Measurements from ENCODE around the gene TNRC6C.
"Not testable (repeated sequence)": the region's sequence is repeated elsewhere in the genome, so short reads cannot be mapped to it uniquely, and the experiment has no call there.

TNRC6C gene

DNA sequence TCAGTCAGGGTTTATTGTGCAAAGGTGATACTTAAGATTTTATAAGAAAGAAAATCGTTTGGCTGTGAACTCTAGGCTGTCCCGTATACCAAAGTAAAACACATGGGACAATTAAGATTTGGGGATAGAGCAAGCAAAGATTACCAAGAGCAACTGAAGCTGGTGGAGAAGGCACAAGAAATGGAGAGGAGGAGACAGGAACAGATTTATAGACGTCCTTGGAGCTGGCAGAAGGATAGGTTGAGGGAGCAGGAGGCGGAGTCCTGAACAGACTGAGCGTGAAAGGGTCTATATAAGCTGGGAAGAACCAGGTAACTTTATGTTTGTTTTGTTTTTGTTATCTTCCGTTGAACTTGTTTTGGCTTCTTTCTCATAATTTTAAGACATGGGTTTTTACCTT lies 3.8 kb downstream of the TNRC6C start:
- no peak overlapping the region for H3K4me3 ChIP-seq (ENCODE audit: low read depth, low read length)

DNA sequence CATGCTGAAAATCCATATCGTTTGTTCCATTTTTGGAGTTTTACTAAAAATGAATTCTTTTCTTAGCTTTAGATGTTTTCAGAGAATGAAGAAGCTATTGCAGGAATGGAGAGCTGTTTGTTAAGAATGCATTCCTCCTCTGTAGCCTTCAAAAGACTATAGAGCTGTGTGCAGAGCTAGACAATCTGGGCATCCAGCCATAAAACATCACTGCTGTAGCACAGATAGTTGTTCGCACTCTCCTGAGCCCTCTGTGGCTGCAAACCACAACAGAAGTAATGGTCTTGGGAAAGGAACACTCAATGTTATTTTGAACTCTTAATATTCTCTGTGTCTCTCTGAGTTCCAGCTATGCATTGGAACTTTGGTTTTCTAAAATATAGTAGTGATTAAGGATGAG lies 4.9 kb downstream of the TNRC6C start:
- peak; percentile 48 for DNase-seq (ENCODE audit: low read depth)
- no peak overlapping the region for H3K4me3 ChIP-seq (ENCODE audit: low read depth, low read length)
- TF ChIP-seq CTCF (IDR thresholded peaks at IDR 0.05; ENCODE audit: control insufficient read depth, extremely low read depth, insufficient read depth), result no peak

More for the DNA sequence above, 3.8 kb downstream of the TNRC6C start:
- no peak for TF ChIP-seq CTCF (IDR thresholded peaks at IDR 0.05; ENCODE audit: control insufficient read depth, extremely low read depth, insufficient read depth)
- no peak for DNase-seq (ENCODE audit: low read depth)

DNA sequence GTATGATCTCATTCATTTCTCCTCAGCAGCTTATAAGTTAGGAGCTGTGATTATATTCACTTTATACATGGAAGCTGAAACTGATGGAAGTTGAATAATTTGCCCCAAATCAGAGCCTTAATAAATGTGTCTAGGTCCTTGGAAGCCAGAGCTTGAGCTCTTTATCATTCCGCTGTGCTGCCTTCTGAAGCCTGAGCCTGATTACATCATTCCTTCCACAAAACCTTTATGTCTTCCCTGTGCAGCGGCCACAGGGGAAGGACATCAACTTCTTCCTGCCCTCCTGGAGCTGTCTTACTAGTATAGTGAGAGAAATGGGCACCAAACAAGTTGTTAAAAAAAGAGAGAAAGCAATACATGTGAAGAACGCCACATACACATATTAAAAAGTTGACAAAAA lies 6.8 kb downstream of the TNRC6C start:
- H3K4me3 ChIP-seq (ENCODE audit: low read depth, low read length), result no peak overlapping the region
- no peak for DNase-seq (ENCODE audit: low read depth)
- no peak for TF ChIP-seq CTCF (IDR thresholded peaks at IDR 0.05; ENCODE audit: control insufficient read depth, extremely low read depth, insufficient read depth)

- no peak for TF ChIP-seq CTCF (IDR thresholded peaks at IDR 0.05; ENCODE audit: control insufficient read depth, extremely low read depth, insufficient read depth)
- H3K4me3 ChIP-seq (ENCODE audit: low read depth, low read length), result no peak overlapping the region
- DNase-seq (ENCODE audit: low read depth), result no peak
Observed at GRCh38 chr17:77966476-77966875, 8.0 kb downstream of the TNRC6C start.

- TF ChIP-seq CTCF (IDR thresholded peaks at IDR 0.05; ENCODE audit: control insufficient read depth, extremely low read depth, insufficient read depth), result no peak
- DNase-seq (ENCODE audit: low read depth), result no peak
- H3K4me3 ChIP-seq (ENCODE audit: low read depth, low read length), result no peak overlapping the region
Observed at GRCh38 chr17:77968788-77969187, 10.3 kb downstream of the TNRC6C start.

GRCh38 chr17:77972271-77972670 lies 13.8 kb downstream of the TNRC6C start:
- not testable (repeated sequence) for DNase-seq (ENCODE audit: low read depth); H3K4me3 ChIP-seq (ENCODE audit: low read depth, low read length)

DNA sequence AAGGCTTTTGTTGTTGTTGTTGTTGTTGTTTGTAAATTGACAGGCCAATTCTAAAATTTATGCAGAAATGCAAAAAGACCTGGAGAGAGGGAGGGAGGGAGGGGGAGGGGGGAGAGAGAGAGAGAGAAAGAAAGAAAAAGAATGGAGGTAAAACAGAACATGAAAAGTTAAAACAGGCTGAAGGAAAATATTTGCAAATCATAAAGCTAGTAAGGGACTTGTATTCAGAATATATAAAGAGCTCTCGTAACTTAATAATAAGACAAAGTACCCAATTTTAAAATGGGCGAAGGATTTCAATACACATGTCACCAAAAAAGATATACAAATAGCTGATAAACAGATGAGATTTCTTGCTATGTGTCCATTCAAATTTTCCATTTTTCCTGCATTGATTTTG lies 15.4 kb downstream of the TNRC6C start:
- no peak for DNase-seq (ENCODE audit: low read depth)
- TF ChIP-seq CTCF (IDR thresholded peaks at IDR 0.05; ENCODE audit: control insufficient read depth, extremely low read depth, insufficient read depth), result no peak

GRCh38 chr17:77974396-77974795 lies 15.9 kb downstream of the TNRC6C start:
- no peak for TF ChIP-seq CTCF (IDR thresholded peaks at IDR 0.05; ENCODE audit: control insufficient read depth, extremely low read depth, insufficient read depth)
- H3K4me3 ChIP-seq (ENCODE audit: low read depth, low read length), result no peak overlapping the region
- no peak for DNase-seq (ENCODE audit: low read depth)

More for the DNA sequence above, 15.4 kb downstream of the TNRC6C start:
- H3K4me3 ChIP-seq (ENCODE audit: low read depth, low read length), result no peak overlapping the region

- not testable (repeated sequence) for DNase-seq (ENCODE audit: low read depth); H3K4me3 ChIP-seq (ENCODE audit: low read depth, low read length)
Observed at GRCh38 chr17:77982430-77982829, 23.9 kb downstream of the TNRC6C start.

Measured in LNCaP clone FGC (cell line).